Eye (tissue), 1 donor: ENCODE measurements around the gene DENND1A.
A peak's percentile ranks its signal among the peaks of the same experiment; 100 is the strongest.
"Not testable (repeated sequence)": the region's sequence is repeated elsewhere in the genome, so short reads cannot be mapped to it uniquely, and the experiment has no call there.

Experiments
- DNase-seq: peaks from one replicate; pipeline ENCODE4 v3.0.0-alpha.2; 2015

DENND1A gene

DNA sequence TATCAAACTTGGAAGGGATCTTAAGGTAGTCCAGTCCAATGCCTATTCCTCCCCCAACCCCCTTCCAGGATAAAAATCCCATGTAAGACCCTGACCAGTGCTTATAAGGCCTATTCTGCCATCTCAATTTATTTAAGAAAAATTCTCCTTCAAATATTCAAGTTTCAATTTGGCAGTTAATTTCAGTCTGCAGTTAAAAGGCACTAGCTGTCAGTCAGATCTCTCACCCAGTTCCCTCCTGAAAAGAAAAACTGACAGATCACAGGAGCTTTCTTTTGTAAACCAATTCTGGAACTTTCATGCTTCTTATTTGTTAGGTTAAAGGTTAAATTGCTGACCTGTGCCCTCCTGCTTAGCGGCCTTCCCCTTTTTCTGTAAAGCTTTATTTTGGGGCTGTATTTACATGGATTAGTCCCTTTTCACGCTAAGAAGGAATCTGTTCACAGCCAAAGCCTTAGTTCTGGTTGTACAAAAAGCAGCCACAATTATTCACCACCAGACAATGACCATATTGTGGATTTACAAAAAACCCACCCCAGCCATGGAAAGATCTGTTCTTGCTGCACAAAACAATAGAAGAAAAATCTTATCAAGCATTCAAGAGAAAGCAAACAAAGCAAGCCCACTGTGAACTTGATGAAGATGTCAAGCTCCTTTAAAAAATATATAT is 68.7 kb downstream of the DENND1A start:
- peak; percentile 69 for DNase-seq

DNA sequence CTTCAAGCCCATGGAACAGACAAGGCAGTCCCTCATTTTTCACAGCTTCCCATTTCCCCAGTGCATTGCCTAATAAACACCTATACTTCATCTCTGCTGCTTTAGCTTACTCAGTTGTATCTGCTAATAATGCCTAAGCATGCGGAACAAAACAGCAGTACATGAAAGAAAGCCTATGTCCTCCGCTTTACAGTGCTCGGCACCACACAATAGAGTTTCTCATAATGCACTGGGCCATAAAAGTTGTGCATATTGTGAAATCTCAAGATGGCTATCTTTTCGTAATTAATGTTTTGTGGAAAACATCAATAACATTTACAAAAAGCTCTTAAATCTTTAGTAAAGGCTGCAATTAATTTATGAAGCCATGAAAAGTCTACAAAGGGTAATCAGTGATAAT is 69.3 kb downstream of the DENND1A start:
- DNase-seq = peak; percentile 73

DNA sequence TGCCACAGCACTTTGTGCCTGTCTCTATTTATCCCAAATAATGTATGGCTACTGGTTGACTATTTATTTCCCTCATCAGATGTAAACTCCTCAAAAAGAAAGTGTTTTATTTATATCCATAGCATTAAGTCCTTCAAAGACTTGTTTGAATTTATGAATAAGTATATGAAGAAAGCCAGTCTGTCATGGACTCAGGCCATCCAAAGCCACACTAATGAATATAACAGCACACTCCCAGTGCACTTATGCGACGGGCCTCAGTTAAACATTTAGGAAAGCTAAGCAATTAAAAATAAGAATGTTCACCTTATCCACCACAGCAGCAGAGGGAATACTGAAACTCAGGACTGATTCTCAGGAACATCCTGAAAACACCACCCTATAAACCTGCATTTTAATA is 77.5 kb downstream of the DENND1A start:
- no peak for DNase-seq

DNA sequence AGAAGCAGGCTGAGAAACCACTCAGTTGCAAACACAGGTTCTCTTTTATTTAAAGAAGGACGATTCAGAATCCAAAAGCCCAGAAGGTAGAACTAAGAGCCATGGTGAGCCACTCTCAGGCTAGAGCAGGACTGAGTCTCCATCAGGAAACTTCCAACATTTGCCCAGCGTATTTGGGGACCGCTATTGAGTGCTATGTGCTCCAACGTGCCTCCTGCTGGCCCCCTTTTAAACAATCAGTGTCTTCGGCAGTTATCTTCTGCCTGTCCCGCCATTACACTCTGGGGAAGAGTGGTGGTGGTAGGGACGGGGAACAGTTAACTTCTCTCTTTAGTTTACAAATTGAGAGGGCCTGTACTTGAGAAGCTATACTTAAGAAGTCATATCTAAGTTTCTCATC is 78.1 kb downstream of the DENND1A start:
- no peak for DNase-seq

DNA sequence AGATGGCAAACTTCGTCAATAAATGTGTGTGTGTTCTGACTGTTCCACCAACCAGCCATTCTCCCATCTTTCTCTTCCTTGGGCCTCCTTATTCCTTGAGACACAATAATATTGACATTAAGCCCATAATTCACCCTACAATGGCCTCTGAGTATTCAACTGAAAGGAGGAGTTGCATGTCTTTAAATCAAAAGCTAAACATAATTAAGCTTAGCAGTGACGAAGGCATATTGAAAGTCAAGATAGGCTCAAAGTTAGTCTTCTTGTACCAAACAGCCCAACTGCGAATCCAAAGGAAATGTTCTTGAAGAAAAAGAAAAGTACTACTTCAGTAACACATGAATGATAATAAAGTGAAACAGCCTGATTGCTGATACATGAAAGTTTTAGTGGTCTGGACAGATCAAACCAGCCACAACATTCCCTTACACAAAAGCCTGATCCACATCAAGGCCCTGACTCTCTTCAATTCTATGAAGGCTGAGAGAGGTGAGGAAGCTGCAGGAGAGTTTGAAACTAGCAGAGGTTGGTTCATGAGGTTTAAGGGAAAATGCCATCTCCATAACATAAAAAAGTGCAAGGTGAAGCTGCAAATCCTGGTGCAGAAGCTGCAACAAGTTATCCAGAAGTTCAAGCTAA is 81.4 kb downstream of the DENND1A start:
- no peak for DNase-seq

DNA sequence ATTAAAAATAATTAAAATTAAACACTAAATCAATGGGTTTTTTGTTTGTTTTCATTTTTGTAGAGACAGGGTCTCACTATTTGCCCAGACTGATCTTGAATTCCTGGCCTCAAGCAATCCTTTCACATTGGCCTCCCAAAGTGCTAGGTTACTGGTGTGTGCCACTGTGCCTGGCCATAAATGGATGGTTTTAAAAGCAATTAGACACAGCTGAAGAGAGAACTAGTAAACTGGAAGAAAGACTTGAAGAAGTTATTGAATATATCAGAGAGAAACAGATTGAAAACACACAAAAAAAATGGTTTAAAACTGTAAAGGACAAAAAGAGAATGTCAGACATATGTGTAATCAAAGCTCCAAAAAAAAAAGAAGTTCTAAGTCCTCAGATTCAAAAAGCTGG is 83.0 kb downstream of the DENND1A start:
- no peak for DNase-seq

DNA sequence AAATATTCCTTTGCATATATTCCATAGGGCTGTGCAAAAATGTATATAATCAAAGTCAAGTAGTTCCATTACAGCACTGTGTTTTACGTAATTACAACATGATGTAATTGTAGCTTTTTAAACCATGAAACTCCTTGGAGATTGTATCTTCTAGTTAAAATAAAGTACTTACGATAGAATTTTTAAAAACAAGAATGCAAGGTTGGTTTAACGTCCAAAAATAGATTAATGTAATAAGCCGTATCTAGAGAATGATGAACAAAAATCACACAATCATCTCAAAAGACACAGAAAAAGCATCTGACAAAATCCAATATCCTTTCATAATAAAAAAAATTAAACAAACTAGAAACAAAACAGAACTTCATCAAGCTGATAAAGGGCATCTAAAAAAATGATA is 86.2 kb downstream of the DENND1A start:
- DNase-seq = no peak

DNA sequence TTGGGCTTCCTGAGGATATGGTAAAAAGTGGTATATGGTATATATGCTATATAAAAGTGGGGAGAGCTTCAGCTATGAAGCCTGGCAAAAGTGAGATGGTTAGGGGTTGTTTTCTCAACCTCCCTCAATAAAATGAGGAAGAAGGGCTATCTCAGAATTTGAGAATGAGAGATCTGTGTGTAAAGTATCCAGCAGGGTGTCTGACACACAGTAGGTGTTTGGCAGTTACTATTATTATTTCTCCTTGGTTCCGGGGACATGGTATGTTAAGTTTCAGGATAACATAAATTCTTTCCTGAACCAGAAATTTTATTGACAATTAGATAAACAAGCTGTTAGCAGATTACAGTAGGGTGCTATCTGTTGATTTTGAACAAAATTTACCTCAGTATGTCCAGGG is 94.1 kb downstream of the DENND1A start:
- no peak for DNase-seq

DNA sequence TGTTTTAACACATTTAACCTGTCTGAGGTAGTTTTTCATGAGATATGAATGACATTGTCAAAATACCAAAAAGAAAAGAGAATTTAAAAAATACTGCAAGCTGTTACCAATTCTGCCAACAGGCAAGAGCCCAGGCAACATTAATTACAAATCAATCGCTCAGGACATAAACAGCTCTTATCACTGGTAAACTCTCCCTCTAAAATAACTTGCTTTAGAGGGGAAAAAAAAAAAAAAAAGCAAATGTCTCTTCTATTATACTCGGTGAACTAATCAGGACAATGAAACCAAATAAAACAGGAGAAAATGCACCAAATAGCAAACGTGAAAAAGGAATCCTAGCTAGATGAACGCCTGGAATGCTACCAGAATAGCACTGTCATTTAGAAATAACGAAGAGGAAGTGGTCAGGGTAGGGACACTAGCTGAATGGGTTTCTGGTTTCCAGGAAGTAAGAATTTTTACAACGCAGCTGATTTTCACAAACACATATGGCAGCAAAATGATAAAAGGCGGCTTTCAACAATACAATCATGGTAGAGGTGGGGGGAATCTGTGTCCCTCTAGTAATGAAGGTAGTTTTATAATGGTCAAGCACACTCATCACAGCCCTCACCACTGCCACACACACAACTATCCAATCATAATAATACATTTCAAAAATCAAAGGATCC is 94.9 kb downstream of the DENND1A start:
- no peak for DNase-seq

DNA sequence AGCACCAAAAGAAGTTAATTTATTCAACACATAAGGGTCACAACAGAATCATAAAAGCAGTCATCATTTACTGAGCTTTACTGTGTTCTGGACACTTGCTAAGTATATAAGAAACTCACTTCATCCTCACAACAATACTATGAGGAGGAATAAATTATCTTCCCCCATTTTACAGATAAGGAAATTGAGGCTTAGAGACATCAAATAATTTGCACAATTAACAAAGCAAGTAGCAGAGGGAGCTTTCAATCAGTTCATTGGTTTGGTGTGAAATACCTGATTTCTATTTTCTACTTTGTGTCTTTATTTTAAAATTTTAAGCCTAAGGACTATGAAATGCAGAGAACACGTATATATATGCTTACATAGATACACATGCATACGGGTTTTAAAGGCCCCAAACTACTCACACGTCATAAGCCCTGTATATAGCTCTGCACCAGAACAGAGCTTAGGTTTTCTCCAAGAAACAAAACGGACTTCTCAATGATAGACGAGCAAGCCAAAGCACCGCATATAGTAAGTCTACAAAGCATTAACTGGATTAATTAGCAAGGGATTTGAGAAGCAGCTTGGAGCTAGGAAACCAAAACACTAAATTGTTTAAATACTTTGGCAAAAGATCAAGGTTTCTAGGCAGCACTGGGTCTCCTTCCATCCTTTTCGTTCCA is 95.6 kb downstream of the DENND1A start:
- DNase-seq = peak; percentile 64

DNA sequence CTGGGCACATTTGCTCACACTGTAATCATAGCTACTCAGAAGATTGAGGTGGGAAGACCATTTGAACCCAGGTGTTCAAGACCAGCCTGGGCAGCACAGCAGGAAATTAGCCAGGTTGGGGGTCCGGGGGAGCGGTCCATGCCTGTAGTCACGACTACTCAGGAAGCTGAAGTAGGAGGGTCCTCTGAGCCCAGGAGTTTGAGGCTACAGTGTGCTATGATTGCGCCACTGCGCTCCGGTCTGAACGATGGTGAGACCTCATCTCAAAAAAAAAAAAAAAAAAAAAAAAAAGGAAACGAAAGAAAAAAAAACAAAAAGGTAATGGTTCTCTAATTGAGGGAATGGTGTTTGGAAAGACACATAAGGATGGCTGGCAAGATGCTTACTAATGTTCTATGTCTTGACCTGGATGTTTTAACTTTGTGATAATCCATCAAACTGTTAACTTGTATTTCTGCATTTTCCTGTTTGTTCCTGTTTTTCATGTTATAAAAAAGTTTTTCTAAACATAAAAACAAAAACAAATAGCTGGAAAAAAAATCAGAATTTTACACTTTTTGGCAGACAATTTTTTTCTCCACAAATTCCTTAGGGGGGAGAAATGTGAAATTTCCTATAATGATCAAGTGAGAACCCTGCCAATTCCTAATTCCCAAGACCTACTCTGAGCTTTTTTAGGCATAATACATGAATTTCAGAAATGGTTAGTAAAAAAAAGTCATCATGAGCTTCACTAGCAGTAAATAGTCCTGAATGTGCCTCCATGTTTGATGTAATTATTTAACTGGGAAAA is 96.9 kb downstream of the DENND1A start:
- no peak for DNase-seq

DNA sequence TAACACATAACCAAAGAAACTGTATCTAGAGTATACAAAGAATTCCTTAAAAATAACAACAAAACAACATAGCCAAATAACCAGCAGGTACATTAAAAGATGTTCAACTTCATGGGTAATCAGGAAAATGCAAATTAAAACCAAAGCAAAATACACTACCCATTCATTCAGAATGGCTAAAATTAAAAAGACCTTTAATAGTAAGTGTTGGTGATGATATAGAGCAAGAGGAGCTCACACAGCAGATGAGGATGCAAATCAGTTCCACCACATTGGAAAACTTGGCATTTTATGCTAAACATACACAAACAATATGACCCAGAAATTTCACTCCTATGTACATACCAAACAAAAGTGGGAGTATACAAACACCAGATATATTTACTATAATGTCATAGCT is 97.8 kb downstream of the DENND1A start:
- no peak for DNase-seq

DNA sequence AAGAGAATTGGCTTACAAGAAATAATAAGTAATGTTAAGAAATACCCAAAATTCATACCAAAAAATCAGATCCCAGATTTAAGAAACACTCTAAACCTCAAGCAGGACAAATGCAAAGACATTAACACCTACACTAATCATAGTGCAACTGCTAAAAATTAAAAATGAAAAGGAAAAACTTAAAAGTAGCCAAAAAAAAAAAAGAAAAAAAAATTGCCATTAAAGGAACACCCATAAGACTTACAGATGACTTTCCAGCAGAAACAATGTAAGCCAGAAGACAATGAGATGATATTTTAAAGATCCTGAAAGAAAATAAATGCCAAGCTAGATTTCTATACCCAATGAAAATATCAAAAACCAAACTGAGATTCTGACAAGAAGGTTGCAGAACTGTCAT is 101.5 kb downstream of the DENND1A start:
- DNase-seq = no peak

DNA sequence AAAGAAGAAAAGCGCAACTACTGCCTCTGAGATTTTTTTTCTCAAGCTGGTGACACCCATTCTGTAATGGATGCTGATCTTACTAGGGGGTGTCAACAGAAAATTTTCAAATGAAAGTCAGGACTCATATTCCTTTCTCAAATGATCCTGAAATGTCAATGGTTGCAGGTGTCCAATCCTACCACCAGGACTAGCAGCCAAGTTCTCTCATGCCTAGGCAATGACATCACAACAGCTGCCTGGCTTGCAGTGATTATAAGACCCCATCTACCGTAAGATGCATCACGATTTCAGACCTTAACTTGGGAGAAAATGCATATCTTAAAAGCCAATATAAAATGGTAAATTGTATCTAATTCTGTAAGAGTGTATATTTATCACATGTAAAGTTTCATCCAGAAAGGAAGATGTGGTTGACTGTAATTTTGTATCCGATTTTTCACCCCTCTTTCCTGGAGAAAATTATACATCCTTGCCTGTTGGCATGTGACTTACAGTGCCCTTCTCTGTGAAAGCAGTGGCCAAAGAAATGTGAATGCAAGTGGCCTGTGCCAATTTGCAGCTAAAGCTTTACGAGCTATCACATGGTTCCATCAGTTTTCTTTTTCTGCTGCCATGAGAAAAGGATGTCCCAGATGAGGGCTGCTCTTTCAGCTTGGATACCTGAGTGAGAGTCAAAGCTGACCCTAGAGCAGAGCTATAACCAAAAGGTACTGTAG is 104.4 kb downstream of the DENND1A start:
- DNase-seq = peak; percentile 48

DNA sequence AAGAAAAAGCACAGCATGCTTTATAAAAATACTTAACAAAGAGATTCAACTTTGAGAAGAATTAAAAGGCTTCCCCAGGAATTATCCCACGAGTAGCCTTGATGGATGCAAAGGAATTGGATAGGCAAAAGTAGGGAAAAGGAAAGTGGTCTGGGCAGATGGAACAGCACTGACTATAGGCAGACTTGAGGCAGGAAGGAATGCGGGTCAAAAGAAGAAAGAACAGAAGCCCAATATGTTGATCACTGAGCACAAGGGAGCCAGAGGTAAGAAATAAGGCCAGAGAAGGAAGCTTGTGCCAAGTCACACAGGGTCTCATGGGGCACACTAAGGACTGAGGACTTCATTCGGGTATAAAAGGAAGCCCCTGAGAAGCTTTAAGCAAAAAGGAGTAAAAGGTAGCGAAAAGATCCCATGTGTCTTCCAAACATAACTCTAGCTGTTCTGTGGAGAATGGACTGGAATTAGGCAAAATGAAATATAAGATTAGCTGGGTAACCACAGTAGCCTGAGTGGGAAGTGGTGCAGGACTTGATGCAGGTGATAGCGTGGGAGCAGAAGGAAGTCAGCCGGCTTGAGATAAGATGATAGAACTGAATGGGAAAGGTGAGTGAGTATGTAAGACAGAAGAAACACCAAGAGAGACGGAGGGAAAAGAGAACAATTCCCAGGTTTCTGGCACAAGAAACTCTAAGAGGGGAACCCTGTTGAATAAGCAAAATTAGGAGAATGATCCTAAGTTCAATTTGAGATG is 106.6 kb downstream of the DENND1A start:
- DNase-seq = no peak

DNA sequence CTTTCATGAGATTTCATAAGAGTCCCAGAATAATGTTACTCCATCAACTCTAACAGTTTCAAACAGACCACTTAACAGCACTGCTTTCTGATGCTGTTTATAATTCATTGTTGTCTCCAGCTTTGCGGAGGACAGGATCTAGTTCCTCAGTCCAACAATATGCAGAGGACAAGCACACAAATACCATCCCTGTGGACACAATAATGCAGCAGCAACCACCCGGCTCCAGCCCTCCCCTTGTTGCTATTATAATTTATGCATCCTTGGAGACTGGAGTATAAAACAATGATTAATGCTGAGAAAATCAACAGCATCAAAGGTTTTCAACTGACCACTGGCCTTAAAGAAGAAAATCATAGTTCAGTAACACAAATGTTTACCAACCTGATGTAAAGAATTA is 108.3 kb downstream of the DENND1A start:
- DNase-seq = no peak

DNA sequence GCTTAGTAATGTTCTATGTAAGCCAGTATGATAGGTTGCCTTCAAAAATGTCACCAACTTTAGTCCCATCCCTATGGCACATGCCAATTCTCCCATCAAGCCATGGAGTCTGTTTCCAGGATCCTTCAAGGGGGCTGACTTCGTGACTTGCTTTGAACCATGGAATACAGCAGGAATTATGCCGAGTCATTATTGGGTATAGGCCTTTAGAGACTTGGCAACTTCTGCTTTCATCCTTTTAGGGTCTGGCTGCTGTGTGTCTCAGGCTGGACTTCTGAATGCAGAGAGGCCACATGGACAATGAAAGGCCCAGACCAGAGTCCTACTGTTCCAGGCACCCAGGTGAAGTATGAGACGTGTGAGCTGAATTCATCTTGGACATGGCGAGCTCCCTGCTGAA is 109.8 kb downstream of the DENND1A start:
- DNase-seq = no peak

DNA sequence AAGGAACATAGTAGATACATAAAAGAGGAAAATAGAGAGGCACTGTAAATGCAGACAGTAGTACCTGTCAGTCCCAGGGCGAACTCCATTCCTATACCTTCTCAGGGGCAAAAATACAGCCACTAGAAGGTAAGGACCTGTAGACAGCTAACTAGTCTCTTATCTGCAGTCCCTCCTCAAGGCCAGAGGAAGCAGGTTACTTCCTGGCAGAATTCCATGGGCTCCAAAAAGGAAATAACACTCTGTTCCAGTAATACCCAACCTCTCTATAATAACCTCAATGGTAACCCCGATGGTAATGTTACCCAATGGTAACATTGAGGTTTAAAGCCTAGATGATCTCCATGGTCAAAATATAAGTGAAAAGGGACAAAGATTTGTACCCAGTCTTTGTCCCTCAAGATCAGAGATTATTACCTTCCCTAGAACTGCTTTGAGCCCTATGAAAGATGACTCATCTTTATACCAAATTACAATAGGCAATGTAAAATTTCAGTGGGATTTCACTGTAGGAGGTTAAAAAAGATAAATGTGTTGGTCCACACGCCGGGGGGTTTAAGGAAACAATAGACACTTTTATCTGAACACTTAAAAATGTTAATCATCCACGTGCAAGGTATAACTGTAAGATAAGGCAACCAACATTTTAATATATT is 113.0 kb downstream of the DENND1A start:
- DNase-seq = no peak

DNA sequence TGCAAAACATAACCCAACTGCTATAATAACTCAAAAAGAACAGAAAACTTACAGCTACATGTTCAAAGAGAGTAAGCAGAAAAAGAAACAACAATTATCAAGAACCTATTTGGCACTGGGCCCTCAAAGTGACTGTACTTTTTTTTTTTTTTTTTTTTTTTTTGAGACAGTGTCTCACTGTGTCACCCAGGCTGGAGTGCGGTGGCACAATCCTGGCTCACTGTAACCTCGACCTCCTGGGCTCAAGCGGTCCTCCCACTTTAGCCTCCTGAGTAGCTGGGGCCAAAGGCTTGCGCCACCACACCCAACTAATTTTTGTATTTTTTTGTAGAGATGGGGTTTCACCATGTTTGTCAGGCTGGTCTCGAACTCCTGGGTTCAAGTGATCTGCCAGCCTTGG is 114.1 kb downstream of the DENND1A start:
- not testable (repeated sequence) for DNase-seq

DNA sequence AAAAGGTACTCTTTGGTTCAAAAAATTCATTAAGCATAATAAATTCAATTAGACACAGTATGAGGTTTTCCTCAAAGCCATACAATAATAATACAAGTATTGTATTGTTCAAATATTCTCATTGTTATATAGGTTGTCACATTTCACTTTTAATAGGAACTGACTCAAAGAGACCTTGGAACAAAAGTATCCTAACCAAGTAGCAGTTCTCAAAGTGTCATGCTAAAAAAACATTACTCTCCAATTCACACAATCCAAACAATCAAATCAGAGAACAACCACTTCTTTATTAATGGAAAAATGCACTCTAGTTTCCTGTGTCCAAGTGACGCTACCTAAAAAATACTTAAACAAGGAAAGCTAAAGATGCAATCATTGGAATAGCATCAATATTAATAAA is 115.4 kb downstream of the DENND1A start:
- DNase-seq = peak; percentile 75

DNA sequence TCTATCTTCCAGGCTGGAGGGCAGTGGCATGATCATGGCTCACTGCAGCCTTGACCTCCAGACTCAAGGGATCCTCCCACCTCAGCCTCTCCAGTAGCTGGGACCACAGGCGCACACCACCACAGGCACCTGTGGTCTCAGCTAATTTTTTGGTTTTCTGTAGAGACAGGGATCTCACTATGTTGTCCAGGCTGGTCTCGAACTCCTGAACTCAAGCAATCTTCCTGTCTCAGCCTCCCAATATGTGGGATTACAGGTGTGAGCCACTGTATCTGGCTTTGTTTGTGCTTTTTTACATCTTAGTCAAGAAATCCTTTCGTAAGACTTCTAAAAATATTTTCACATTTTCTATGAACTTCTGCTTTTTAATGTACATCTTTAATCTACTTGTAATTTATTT is 116.9 kb downstream of the DENND1A start:
- no peak for DNase-seq
